Skeletal muscle tissue (tissue), 4 donors: ENCODE results near the gene ZC3H12A. TPM values are rescaled to one million over a fixed set of nuclear protein-coding genes. Genes with fewer than 3 reads are reported as not detected.

ENCODE experiments used
- H3K27ac ChIP-seq: one replicate; pipeline ENCODE4 v1.7.0; 2013; ENCODE audit warnings: mild to moderate bottlenecking, low read depth, low read length, inconsistent platforms
- H3K27me3 ChIP-seq, 3 donors: one replicate each; pipeline ENCODE4 v1.7.0; 2013; ENCODE audit warnings: low read length in 3 of 3; ENCODE audit not compliant: control insufficient read depth in 3 of 3, insufficient read depth in 3 of 3
- H3K36me3 ChIP-seq, 3 donors: one replicate each; pipeline ENCODE4 v1.7.0; 2013; ENCODE audit warnings: low read length in 3 of 3; ENCODE audit not compliant: control insufficient read depth in 3 of 3, insufficient read depth in 3 of 3
- H3K4me1 ChIP-seq, 3 donors: one replicate each; pipeline ENCODE4 v1.7.0; 2013; ENCODE audit warnings: low read length in 3 of 3, mild to moderate bottlenecking in 3 of 3; ENCODE audit not compliant: control insufficient read depth in 3 of 3, insufficient read depth in 3 of 3
- H3K4me3 ChIP-seq, 3 donors: one replicate each; pipeline ENCODE4 v1.7.0; 2013; ENCODE audit warnings: low read length in 3 of 3
- H3K9ac ChIP-seq, 3 donors: one replicate each; pipeline ENCODE4 v1.7.0; 2013; ENCODE audit warnings: low read length in 3 of 3, mild to moderate bottlenecking in 3 of 3, moderate library complexity in 2 of 3, low read depth in 1 of 3
- H3K9me3 ChIP-seq, 3 donors: one replicate each; pipeline ENCODE4 v1.7.0; 2013; ENCODE audit warnings: low read length in 3 of 3; ENCODE audit not compliant: control insufficient read depth in 3 of 3
- total RNA-seq: library from RNA; depleted of rRNA; stranded (reverse); fragments of >200 nt; gene quantifications from one replicate; pipeline ENCODE4 v1.2.3, GENCODE V29; 2014
- donor health status: Osteomylitis.

Gene ZC3H12A
- total RNA-seq = 1.0 TPM

- Histone ChIP-seq H3K9ac (peak within 1 kb of the TSS; percentile 92 to 94 (median 92)), H3K4me1 (peaks cover 67 to 79% (median 70%) of the 10 kb centered on the region in 3 donors), H3K27ac (peak within 1 kb of the TSS; percentile 95), H3K27me3 (no peaks in the 10 kb centered on the region), H3K36me3 (peaks cover 10 to 15% (median 15%) of the 10 kb centered on the region in 3 donors), H3K9me3 (no peaks in the 10 kb centered on the region), H3K4me3 (peak within 1 kb of the TSS; percentile 94 to 100 (median 99))
Measured at GRCh38 chr1:37474046-37474696, at the start of gene ZC3H12A. Gene ZC3H12A (plus strand): TSS chr1:37474580. CDS start chr1:37475497, 917 bp downstream.

DNA sequence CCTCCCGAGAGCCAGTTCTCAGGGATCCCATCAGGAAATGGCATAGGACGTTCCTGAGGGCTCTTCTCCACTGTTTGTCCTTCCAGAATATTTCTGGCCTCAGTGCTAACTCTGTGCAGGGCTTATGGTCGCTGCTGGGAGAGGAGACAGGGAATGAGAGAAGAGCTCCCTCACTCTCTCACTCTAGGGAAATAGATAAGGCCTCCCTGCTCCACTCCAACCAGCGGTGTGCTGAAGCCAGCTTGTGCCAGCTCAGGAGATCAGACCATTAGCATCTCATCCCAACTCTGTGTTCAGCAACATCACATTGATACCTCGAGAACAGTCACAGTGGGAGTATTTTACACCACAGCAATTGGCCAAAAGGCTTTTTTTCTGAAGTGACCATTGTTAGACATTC lies 49.2 kb upstream of the ZC3H12A start:
- Histone ChIP-seq H3K9me3 (no peaks in the 10 kb centered on the region), H3K4me1 (no peaks in the 10 kb centered on the region), H3K4me3 (no peak overlapping the region), H3K36me3 (no peaks in the 10 kb centered on the region), H3K27me3 (peaks cover 16 to 36% (median 30%) of the 10 kb centered on the region in 3 donors), H3K9ac (no peak overlapping the region), H3K27ac (no peak overlapping the region)

DNA sequence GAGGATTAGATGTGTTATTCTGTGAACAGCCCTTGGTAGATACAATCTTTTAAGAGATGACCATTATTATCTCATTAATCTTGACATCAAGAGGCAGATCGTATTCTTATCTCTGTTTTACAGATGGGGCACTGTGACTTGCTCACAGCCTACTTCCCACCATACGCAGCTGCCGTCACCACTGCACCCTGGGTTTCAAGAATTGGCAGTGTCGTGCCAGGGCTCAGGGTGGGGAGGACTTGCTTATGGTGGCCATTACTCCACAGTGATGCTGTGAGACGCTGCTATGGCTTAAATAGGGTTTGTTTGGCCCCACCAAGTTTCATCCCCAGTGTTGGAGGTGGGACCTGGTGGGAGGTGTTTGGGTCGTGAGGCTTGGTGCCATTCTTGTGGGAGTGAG lies 45.4 kb upstream of the ZC3H12A start:
- Histone ChIP-seq H3K36me3 (no peaks in the 10 kb centered on the region), H3K27me3 (peaks cover 22 to 42% (median 39%) of the 10 kb centered on the region in 3 donors), H3K4me3 (no peak overlapping the region), H3K4me1 (no peaks in the 10 kb centered on the region), H3K9me3 (no peaks in the 10 kb centered on the region), H3K27ac (no peak overlapping the region), H3K9ac (no peak overlapping the region)

DNA sequence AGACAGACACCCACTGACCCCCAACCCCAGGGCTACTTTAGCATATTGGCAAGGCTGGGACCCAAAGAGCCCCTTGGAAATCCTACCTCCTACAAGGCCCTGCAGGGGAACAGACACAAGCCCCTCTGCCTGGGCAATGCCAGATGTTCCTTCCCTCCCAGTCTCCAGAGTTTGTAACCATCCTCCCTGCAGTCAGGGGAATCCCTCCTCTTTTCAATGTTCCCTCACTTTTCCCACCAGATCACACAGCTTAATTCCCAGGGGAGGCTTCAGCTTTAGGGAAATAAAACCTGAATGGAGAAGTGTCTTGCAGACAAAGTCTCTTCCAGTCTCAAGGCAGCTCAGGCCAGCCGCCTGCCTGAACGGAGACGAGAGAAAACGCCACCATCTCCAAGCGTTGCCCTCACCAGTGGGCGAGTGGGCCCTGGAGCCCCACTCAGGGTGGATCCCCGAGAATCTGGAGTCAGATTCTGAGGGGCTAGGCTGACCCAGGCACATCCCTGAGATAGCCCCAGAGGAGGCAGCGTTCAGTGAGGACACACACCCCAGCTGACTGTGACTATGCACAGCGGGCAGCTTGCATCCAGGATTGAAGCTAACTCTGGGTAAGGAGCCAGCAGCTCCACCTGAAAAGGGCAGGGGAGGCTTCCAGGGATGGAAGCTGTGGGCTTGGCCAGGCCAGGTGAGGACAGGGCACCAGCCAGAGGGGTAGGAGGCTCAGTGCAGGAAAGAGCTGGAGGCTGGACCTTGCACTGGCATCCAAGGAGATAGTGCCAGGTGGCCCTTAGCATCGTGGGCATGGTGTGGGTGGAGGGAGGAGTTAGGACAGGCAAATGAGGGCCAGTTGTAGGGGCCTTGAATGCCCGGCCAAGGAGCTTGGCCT lies 44.0 kb upstream of the ZC3H12A start:
- Histone ChIP-seq H3K9ac (no peak overlapping the region), H3K36me3 (no peaks in the 10 kb centered on the region), H3K4me3 (no peak overlapping the region), H3K27ac (no peak overlapping the region), H3K9me3 (no peaks in the 10 kb centered on the region), H3K4me1 (no peaks in the 10 kb centered on the region), H3K27me3 (peaks cover 22 to 50% (median 39%) of the 10 kb centered on the region in 3 donors)

GRCh38 chr1:37432716-37433115 lies 41.7 kb upstream of the ZC3H12A start:
- peaks cover 24 to 55% (median 48%) of the 10 kb centered on the region in 3 donors for H3K27me3 ChIP-seq

DNA sequence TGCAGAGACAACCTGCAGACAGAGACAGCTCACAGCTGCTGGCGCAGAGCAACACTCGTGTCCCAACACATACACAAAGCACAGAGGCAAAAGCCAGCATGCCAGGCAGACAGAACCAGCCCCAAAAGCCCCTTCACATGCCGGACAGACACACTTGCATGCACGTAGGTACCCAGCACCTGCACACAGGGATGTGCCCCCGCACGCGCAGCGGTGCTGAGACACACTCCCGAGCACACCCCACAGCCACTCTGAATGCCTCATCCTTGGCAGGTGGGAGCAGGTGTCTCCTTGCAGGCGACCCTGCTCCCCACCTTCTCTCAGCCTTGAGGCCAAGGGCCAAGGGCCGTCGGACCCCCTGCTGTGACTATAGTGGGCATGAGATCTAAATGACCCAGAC lies 41.2 kb upstream of the ZC3H12A start:
- Histone ChIP-seq H3K36me3 (no peaks in the 10 kb centered on the region), H3K27me3 (peaks cover 29 to 59% (median 49%) of the 10 kb centered on the region in 3 donors), H3K27ac (no peak overlapping the region)

More at GRCh38 chr1:37432716-37433115, 41.7 kb upstream of the ZC3H12A start:
- H3K9ac ChIP-seq = no peak overlapping the region
- no peaks in the 10 kb centered on the region for H3K36me3 ChIP-seq
- no peaks in the 10 kb centered on the region for H3K9me3 ChIP-seq
- no peak overlapping the region for H3K27ac ChIP-seq
- no peak overlapping the region for H3K4me3 ChIP-seq
- no peaks in the 10 kb centered on the region for H3K4me1 ChIP-seq

DNA sequence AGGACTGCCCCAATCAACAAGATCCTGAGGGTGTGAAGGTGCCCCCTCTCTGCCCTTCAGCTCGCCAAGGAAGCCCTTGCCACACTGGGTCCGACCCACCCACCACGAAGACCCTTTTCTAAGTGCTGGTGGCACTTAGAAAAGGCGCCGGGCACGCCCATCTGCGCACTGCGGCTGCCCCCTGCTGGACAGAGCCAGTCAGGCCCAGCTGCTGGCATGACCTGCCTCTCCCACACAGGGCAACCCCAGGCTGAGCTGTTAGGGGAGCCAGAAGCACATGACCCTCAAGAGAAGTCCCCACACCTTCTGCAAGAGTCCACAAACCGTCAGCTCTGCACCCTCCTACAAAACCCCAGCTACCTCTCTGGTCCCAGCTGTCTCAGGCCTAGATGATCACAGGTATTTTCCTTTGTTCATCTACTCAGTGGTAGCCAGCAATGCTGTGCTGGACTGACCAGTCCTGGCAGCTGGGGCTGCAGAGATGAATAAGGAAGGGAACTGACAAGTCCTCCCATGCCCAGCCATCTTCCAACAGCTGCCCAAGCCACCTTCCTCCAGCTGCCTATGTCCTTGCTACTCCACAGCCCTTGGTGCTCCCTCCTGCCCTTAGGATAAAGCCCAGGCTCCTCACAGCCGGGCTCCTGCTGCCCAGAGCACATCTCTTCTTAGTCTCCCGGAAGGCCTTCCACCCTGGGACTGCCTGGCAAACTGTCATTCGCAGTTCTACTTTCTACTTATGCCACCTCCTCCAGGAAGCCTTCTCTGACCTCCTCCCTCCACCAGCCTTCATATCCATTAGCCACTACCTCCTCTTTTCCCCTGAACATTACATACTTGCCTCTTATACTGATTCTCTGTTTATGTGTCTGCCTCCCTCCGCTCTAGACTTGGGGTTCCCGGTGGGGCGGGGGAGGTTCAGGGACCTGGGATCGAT lies 39.8 kb upstream of the ZC3H12A start:
- Histone ChIP-seq H3K9ac (no peak overlapping the region), H3K27me3 (peaks cover 29 to 58% (median 53%) of the 10 kb centered on the region in 3 donors), H3K36me3 (no peaks in the 10 kb centered on the region), H3K27ac (no peak overlapping the region), H3K9me3 (no peaks in the 10 kb centered on the region), H3K4me3 (no peak overlapping the region), H3K4me1 (no peaks in the 10 kb centered on the region)

More for the DNA sequence above, 41.2 kb upstream of the ZC3H12A start:
- Histone ChIP-seq H3K9me3 (no peaks in the 10 kb centered on the region), H3K9ac (no peak overlapping the region), H3K4me1 (no peaks in the 10 kb centered on the region), H3K4me3 (no peak overlapping the region)

- Histone ChIP-seq H3K9me3 (no peaks in the 10 kb centered on the region), H3K4me1 (no peaks in the 10 kb centered on the region), H3K36me3 (no peaks in the 10 kb centered on the region), H3K4me3 (no peak overlapping the region), H3K27ac (no peak overlapping the region), H3K27me3 (peaks cover 18 to 45% (median 37%) of the 10 kb centered on the region in 3 donors), H3K9ac (no peak overlapping the region)
Measured at GRCh38 chr1:37437087-37437486, 37.3 kb upstream of the ZC3H12A start.

DNA sequence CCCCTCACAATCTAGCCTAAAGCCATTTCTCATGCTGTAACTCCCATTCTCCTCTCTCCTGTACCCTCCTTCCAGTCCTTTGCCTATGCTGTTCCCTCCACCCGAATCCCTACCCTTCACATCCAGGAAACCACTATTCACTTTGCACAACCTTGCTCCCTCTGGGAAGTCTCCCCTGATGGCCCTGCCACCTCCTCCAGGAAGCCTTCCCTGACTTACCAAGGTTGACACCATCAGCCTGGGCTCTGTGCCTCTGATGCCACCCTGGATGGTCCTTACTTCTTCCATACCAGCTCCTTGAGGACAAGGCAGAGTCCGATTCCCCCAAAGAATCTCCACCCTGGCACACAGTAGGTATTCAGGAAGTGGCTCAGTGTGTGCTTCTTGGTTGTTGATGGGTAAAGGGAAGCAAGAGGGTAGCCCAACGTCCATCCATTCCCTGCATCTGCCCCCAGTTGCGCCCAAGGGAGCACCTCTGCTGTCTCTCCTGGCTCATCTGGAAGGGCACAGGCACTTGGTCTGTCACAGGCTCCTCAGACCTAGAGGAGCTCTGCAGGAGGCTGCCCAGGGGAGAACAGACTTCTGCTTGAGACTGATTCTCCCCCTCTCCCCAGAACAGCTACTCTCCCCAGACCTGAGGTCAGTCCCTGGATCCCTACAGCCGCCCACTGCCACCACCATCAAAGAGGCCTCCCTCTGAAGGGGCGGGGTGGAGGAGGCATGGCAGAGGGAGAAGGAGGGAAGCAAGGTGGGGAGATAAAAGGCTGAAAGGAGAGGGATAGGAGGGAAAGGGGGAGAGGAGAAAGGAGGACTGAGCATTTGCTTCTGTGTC lies 36.1 kb upstream of the ZC3H12A start:
- peaks cover 13 to 45% (median 35%) of the 10 kb centered on the region in 3 donors for H3K27me3 ChIP-seq
- H3K9me3 ChIP-seq = no peaks in the 10 kb centered on the region
- H3K4me1 ChIP-seq = no peaks in the 10 kb centered on the region
- H3K9ac ChIP-seq = no peak overlapping the region
- H3K27ac ChIP-seq = no peak overlapping the region
- no peaks in the 10 kb centered on the region for H3K36me3 ChIP-seq
- H3K4me3 ChIP-seq = no peak overlapping the region
